Cardiac muscle cell (in vitro differentiated cells and primary cell): Measurements from ENCODE around the gene TBC1D3I. TPM values are rescaled to one million over a fixed set of nuclear protein-coding genes. Genes with fewer than 3 reads are reported as not detected.
"Not testable (repeated sequence)": the region's sequence is repeated elsewhere in the genome, so short reads cannot be mapped to it uniquely, and the experiment has no call there.

Experiments used
- DNase-seq, 2 donors: peaks; one replicate each; pipeline versions ENCODE4 v3.0.0 to v3.0.0-alpha.2; 2010 to 2017; ENCODE audit warnings: low read depth in 1 of 2, low spot score in 1 of 2
- H3K27ac ChIP-seq: fragments of 200-600 bp; sonication (generic); 2 replicates; pipeline ENCODE4 v1.5.1; 2016
- H3K27me3 ChIP-seq: fragments of 200-600 bp; sonication (generic); 2 replicates; pipeline ENCODE4 v1.6.0; 2016; ENCODE audit warnings: control low read depth
- H3K36me3 ChIP-seq: fragments of 200-600 bp; sonication (generic); 2 replicates; pipeline ENCODE4 v1.5.1; 2016; ENCODE audit warnings: control low read depth
- H3K4me1 ChIP-seq: fragments of 200-600 bp; sonication (generic); 2 replicates; pipeline ENCODE4 v1.8.1; 2017; ENCODE audit warnings: low read depth, mild to moderate bottlenecking, mixed run types
- H3K4me3 ChIP-seq: fragments of 200-600 bp; sonication (generic); 2 replicates; pipeline ENCODE4 v1.5.1; 2016; ENCODE audit warnings: mild to moderate bottlenecking
- H3K9me3 ChIP-seq: fragments of 200-600 bp; sonication (generic); 2 replicates; pipeline ENCODE4 v1.5.1; 2017; ENCODE audit warnings: low read depth, mild to moderate bottlenecking, control low read depth
- polyA plus RNA-seq: library from polyadenylated mRNA; unstranded; fragments of >200 nt; fragmentation: Nextera tagmentation; extraction: Ambion mirVana; gene quantifications from 2 replicates; pipeline ENCODE4 v1.2.1, GENCODE V29; 2016
- total RNA-seq: library from RNA; depleted of rRNA; stranded (reverse); fragments of >200 nt; gene quantifications from 2 replicates; pipeline ENCODE4 v1.2.3, GENCODE V29; 2016

TBC1D3I gene
- not detected in 2 replicates for total RNA-seq
- not detected in 2 replicates for polyA plus RNA-seq

- not testable (repeated sequence) for H3K4me1 ChIP-seq, H3K36me3 ChIP-seq, H3K27me3 ChIP-seq, H3K9me3 ChIP-seq, DNase-seq, H3K4me3 ChIP-seq, H3K27ac ChIP-seq
Observed at GRCh38 chr17:36264470-36264869, at the start of gene TBC1D3I. Gene TBC1D3I (minus strand): TSS chr17:36264570. CDS start chr17:36262985, 1,585 bp downstream.

GRCh38 chr17:36295161-36295560 lies 30.8 kb upstream of the TBC1D3I start:
- H3K36me3 ChIP-seq, H3K9me3 ChIP-seq, H3K4me3 ChIP-seq, H3K4me1 ChIP-seq, H3K27ac ChIP-seq, H3K27me3 ChIP-seq, DNase-seq: not testable (repeated sequence)

- H3K36me3 ChIP-seq, H3K27ac ChIP-seq, H3K9me3 ChIP-seq, H3K4me1 ChIP-seq, H3K4me3 ChIP-seq, H3K27me3 ChIP-seq, DNase-seq: not testable (repeated sequence)
Observed at GRCh38 chr17:36289965-36290612, 25.7 kb upstream of the TBC1D3I start.

GRCh38 chr17:36284219-36284618 lies 19.8 kb upstream of the TBC1D3I start:
- not testable (repeated sequence) for H3K27me3 ChIP-seq, DNase-seq, H3K9me3 ChIP-seq, H3K27ac ChIP-seq, H3K4me3 ChIP-seq, H3K4me1 ChIP-seq, H3K36me3 ChIP-seq

GRCh38 chr17:36283256-36283655 lies 18.9 kb upstream of the TBC1D3I start:
- H3K4me3 ChIP-seq, H3K27ac ChIP-seq, DNase-seq, H3K27me3 ChIP-seq, H3K4me1 ChIP-seq, H3K9me3 ChIP-seq, H3K36me3 ChIP-seq: not testable (repeated sequence)

GRCh38 chr17:36242046-36242445 lies 22.3 kb downstream of the TBC1D3I start:
- not testable (repeated sequence) for H3K9me3 ChIP-seq, H3K4me1 ChIP-seq, DNase-seq, H3K4me3 ChIP-seq, H3K27ac ChIP-seq, H3K36me3 ChIP-seq, H3K27me3 ChIP-seq

- not testable (repeated sequence) for H3K27me3 ChIP-seq, H3K9me3 ChIP-seq, H3K4me1 ChIP-seq, H3K36me3 ChIP-seq, H3K27ac ChIP-seq, DNase-seq, H3K4me3 ChIP-seq
Observed at GRCh38 chr17:36229644-36230043, 34.7 kb downstream of the TBC1D3I start.

GRCh38 chr17:36222967-36223366 lies 41.4 kb downstream of the TBC1D3I start:
- not testable (repeated sequence) for DNase-seq, H3K36me3 ChIP-seq

GRCh38 chr17:36221581-36222100 lies 42.7 kb downstream of the TBC1D3I start:
- not testable (repeated sequence) for H3K36me3 ChIP-seq, H3K4me1 ChIP-seq, H3K4me3 ChIP-seq, H3K27ac ChIP-seq, H3K9me3 ChIP-seq, H3K27me3 ChIP-seq, DNase-seq

More at GRCh38 chr17:36222967-36223366, 41.4 kb downstream of the TBC1D3I start:
- not testable (repeated sequence) for H3K4me3 ChIP-seq, H3K4me1 ChIP-seq, H3K27ac ChIP-seq, H3K9me3 ChIP-seq, H3K27me3 ChIP-seq

GRCh38 chr17:36220737-36221580 lies 43.4 kb downstream of the TBC1D3I start:
- H3K36me3 ChIP-seq, H3K27me3 ChIP-seq, H3K4me3 ChIP-seq, H3K9me3 ChIP-seq, H3K4me1 ChIP-seq, H3K27ac ChIP-seq, DNase-seq: not testable (repeated sequence)

GRCh38 chr17:36219556-36219955 lies 44.8 kb downstream of the TBC1D3I start:
- not testable (repeated sequence) for H3K4me3 ChIP-seq, H3K27me3 ChIP-seq, H3K27ac ChIP-seq, H3K36me3 ChIP-seq, H3K4me1 ChIP-seq, DNase-seq, H3K9me3 ChIP-seq

GRCh38 chr17:36215406-36216308 lies 48.7 kb downstream of the TBC1D3I start:
- H3K4me3 ChIP-seq, H3K36me3 ChIP-seq, H3K27ac ChIP-seq, H3K27me3 ChIP-seq, H3K4me1 ChIP-seq, DNase-seq, H3K9me3 ChIP-seq: not testable (repeated sequence)
